ENCODE results near the gene CLTB. TPM values are rescaled to one million over a fixed set of nuclear protein-coding genes. Genes with fewer than 3 reads are reported as not detected.
"Not testable (repeated sequence)": the region's sequence is repeated elsewhere in the genome, so short reads cannot be mapped to it uniquely, and the experiment has no call there.

Gene CLTB
- total RNA-seq, 1 experiment from 2014 or later, result 58.6 TPM

DNA sequence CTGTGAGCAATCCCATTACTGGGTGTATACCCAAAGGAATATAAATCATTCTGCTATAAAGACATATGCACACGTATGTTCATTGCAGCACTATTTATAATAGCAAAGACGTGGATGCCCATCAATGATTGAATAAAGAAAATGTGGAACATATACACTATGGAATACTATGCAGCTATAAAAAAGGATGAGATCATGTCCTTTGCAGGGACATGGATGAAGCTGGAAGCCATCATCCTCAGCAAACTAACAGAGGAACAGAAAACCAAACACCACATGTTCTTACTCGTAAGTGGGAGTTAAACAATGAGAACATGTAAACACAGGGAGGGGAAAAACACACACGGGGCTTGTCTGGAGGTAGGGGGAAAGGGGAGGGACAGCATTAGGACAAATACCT lies 26.6 kb upstream of the CLTB start:
- H3K27me3 ChIP-seq (ENCODE audit: insufficient read depth, low read length); H2AFZ ChIP-seq (ENCODE audit: low read depth, low read length, poor library complexity, severe bottlenecking); H3K9ac ChIP-seq (ENCODE audit: low read length); CTCF ChIA-PET; H3K79me2 ChIP-seq (ENCODE audit: insufficient read depth, low read length); POLR2A ChIA-PET; H3K9me3 ChIP-seq (ENCODE audit: control insufficient read depth in 1 of 2, insufficient read depth in 1 of 2, low read depth in 1 of 2, low read length in 2 of 2); H3K4me3 ChIP-seq (replicated peaks in 1 of 2; ENCODE audit: low read depth in 1 of 2, low read length in 2 of 2); H3K36me3 ChIP-seq (ENCODE audit: control insufficient read depth in 1 of 2, insufficient read depth in 2 of 2, low read length in 2 of 2); H3K27ac ChIP-seq (ENCODE audit: low read depth, low read length); H3K4me2 ChIP-seq (ENCODE audit: low read length); intact Hi-C loops (cut with micrococcal nuclease); H4K20me1 ChIP-seq (ENCODE audit: insufficient read depth); DNase-seq (ENCODE audit: low read depth, low spot score); RAD21 ChIA-PET (ENCODE audit: low non-redundant PET in 1 of 2, low total read pairs in 2 of 2, uncharacterized antibody in 2 of 2, unreplicated experiment in 2 of 2); ATAC-seq; H3K9me2 ChIP-seq (ENCODE audit: insufficient read depth); BruUV-seq (replicated peaks): not testable (repeated sequence)
- peaks cover 0 to 19% of the 10 kb centered on the region in 2 experiments; a peak in 2 of 4 replicates for H3K4me1 ChIP-seq (ENCODE audit: control insufficient read depth in 1 of 2, insufficient read depth in 2 of 2, low read length in 2 of 2)

DNA sequence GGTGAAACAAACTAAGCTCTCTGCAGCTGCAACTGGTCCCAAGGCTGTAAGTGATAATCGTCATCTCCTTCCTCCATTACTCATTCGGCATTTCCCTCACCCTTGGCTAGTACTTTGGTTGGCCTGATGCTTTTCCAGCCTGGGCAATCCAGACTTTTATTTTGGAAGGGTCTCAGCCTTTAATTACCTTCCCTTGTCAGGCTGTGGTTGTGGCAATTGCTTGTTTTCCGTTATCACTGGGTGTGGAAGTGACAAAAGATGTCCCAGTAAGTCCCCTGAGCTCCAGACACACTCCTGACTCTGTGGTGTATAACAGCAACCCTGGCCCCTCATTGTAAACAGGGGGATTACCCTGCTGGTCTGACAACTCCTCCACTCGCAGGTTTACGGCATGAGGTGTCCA lies 25.6 kb upstream of the CLTB start:
- no peak for TF ChIP-seq YY1 (IDR thresholded peaks at IDR 0.05; ENCODE audit: extremely low read depth, insufficient replicate concordance, low read depth, low read length)
- TF ChIP-seq ZFX (IDR thresholded peaks at IDR 0.05), result no peak
- no peak for TF ChIP-seq EGR1 (IDR thresholded peaks at IDR 0.05; ENCODE audit: low read depth)
- no peak for DNase-seq (ENCODE audit: low read depth, low spot score)
- no TSS peak for BruUV-seq (replicated peaks)
- H4K20me1 ChIP-seq (ENCODE audit: insufficient read depth), result no peaks in the 10 kb centered on the region
- ChIA-PET POLR2A (interaction anchor here (0.8 kb wide), 1 partner anchor 13 kb away, joined by 4 read pairs; no protein-coding TSS in a partner anchor), CTCF (no interaction called here), RAD21 (ENCODE audit: low non-redundant PET in 1 of 2, low total read pairs in 2 of 2, uncharacterized antibody in 2 of 2, unreplicated experiment in 2 of 2) (no interaction called here)
- H3K4me2 ChIP-seq (ENCODE audit: low read length), result no peak overlapping the region
- no peaks in the 10 kb centered on the region for H3K9me2 ChIP-seq (ENCODE audit: insufficient read depth)
- H3K4me1 ChIP-seq (ENCODE audit: control insufficient read depth in 1 of 2, insufficient read depth in 2 of 2, low read length in 2 of 2), result peaks cover 0 to 9% of the 10 kb centered on the region in 2 experiments; a peak in 2 of 4 replicates
- no peaks in the 10 kb centered on the region for H3K27me3 ChIP-seq (ENCODE audit: insufficient read depth, low read length)
- no peaks in the 10 kb centered on the region for H3K36me3 ChIP-seq (ENCODE audit: control insufficient read depth in 1 of 2, insufficient read depth in 2 of 2, low read length in 2 of 2)
- no peak for ATAC-seq
- intact Hi-C loops (cut with micrococcal nuclease), result no loop called here
- no peak overlapping the region for H3K4me3 ChIP-seq (replicated peaks in 1 of 2; ENCODE audit: low read depth in 1 of 2, low read length in 2 of 2)
- no peak overlapping the region for H3K27ac ChIP-seq (ENCODE audit: low read depth, low read length)
- no peak overlapping the region for H3K9ac ChIP-seq (ENCODE audit: low read length)
- no peaks in the 10 kb centered on the region for H3K79me2 ChIP-seq (ENCODE audit: insufficient read depth, low read length)
- peak overlapping the region; percentile 16 for H2AFZ ChIP-seq (ENCODE audit: low read depth, low read length, poor library complexity, severe bottlenecking)
- H3K9me3 ChIP-seq (ENCODE audit: control insufficient read depth in 1 of 2, insufficient read depth in 1 of 2, low read depth in 1 of 2, low read length in 2 of 2), result no peaks in the 10 kb centered on the region
